ENCODE results near the gene ABCA7.

- TF ChIP-seq CTCF (IDR thresholded peaks at IDR 0.05): no peak
- no peak for TF ChIP-seq POLR2A (IDR thresholded peaks at IDR 0.05)
Measured at GRCh38 chr19:1061987-1062386, 22.1 kb downstream of the ABCA7 start.

Measured in uterus (tissue), 2 donors.